Retinal pigment epithelial cell (primary cell): ENCODE measurements around the gene IFT22.
A peak's percentile ranks its signal among the peaks of the same experiment; 100 is the strongest.

Experiments
- DNase-seq: peaks from one replicate; pipeline ENCODE4 v3.0.0-alpha.2; 2010; ENCODE audit warnings: low read depth
- H3K4me3 ChIP-seq: 2 replicates; pipeline ENCODE4 v1.5.1; 2011; ENCODE audit warnings: mild to moderate bottlenecking, low read length, control low read depth, moderate library complexity
- CTCF ChIP-seq: conservative IDR thresholded peaks from 2 replicates; pipeline ENCODE4 v1.5.1; 2011; ENCODE audit warnings: low read depth, low read length, control low read depth, inconsistent platforms

Gene IFT22

GRCh38 chr7:101321491-101322401, at the start of gene IFT22:
Gene IFT22, minus strand, starts transcription at chr7:101321812. Its CDS starts 103 bp downstream, at chr7:101321709.
- peak; percentile 52 for TF ChIP-seq CTCF
- peak within 1 kb of the TSS; percentile 79 for H3K4me3 ChIP-seq
- peak; percentile 70 for DNase-seq

- DNase-seq, result no peak
- no peak overlapping the region for H3K4me3 ChIP-seq
- TF ChIP-seq CTCF, result no peak
Observed at GRCh38 chr7:101370836-101371235, 49.2 kb upstream of the IFT22 start.

GRCh38 chr7:101368422-101369165, 47.0 kb upstream of the IFT22 start:
- TF ChIP-seq CTCF, result no peak
- no peak overlapping the region for H3K4me3 ChIP-seq
- DNase-seq, result no peak

- TF ChIP-seq CTCF, result no peak
- no peak for DNase-seq
- no peak overlapping the region for H3K4me3 ChIP-seq
Observed at GRCh38 chr7:101367676-101368075, 46.1 kb upstream of the IFT22 start.

GRCh38 chr7:101365956-101366355, 44.3 kb upstream of the IFT22 start:
- DNase-seq, result no peak
- TF ChIP-seq CTCF, result no peak
- no peak overlapping the region for H3K4me3 ChIP-seq

- DNase-seq, result no peak
- H3K4me3 ChIP-seq, result peak overlapping the region; percentile 52
- peak; percentile 81 for TF ChIP-seq CTCF
Observed at GRCh38 chr7:101363734-101364374, 42.2 kb upstream of the IFT22 start.
